HG03108 (cell line): ENCODE measurements around the gene FADS6.

ENCODE experiments used
- ATAC-seq: cut with Tn5 transposase; IDR thresholded peaks from one replicate; pipeline ENCODE4 v1.9.1; 2021; ENCODE audit warnings: moderate library complexity; ENCODE audit not compliant: unreplicated experiment

FADS6 gene

DNA sequence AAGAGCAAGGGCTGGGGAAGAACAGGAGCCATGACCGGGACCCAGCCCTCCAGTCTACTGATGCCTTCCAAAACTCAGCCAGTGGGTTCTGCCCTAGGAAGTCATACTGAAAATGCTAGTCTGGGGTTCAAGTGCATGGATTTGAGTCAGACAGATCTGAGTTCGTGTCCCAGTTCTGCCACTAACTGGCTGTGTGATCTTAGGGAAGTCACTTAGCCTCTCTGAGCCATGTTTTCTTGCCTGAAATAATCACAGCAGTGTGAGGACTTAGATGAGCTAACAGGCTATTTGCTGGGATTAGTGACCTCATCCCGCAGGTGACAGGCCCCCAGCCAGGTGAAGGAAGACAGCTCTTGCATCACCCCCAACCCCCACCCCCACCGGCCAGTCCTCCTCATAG lies 38.1 kb downstream of the FADS6 start:
- no peak for ATAC-seq

DNA sequence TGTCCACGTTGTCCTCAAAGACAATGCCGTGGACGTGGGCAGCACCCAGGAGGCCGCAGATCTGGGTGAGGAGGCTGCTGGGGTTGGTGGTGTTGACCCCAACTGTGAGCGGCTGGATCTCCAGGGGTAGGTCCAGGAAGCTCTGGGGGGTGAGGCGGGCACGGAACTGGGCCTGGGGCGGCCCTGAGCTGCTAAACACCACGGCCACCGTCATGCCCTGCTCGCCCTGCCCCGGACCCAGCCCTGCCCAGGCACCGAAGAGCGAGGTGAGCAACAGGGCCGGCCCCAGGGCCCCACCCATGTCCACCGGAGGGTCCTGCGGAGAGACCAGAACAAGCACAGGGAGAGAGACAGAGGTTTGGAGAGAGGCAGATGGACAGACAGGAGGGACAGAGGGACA lies 38.6 kb downstream of the FADS6 start:
- ATAC-seq = no peak

DNA sequence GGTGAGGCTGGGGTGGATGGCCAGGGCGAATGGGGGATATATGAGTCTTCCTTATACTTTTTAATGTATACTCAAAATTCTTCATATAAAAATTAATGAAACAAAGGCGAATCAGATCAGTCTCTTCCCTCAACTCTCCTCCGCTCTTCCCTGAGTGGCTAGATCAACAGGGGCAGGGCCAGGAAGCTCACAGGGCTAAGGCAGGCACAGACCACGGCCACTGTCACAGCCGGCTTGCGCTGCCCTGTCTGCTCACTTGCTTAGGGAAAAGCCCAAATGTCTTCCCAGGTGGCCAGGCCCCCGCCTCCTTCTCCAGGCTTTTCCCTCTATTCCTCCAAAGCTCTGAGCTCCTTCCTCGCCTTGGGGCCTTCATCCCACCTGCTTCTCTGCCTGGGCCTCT lies 39.8 kb downstream of the FADS6 start:
- ATAC-seq = no peak

DNA sequence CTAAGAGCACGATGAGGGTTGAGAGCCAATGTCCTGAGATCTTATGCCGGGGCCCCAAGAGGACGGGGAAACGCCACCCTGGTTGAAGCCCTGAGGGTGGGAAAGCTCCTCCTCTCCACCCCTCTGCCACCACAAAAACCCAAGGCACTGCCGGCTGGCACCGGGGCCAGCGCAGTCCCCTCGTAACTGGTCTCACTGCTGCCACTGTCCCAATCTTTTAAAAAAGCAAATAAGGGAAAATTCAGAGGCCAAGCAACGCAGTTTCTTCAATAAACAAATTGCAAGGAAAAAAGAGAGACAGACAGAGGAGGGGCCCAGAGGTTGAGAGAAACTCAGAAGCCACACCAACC lies 40.4 kb downstream of the FADS6 start:
- no peak for ATAC-seq

DNA sequence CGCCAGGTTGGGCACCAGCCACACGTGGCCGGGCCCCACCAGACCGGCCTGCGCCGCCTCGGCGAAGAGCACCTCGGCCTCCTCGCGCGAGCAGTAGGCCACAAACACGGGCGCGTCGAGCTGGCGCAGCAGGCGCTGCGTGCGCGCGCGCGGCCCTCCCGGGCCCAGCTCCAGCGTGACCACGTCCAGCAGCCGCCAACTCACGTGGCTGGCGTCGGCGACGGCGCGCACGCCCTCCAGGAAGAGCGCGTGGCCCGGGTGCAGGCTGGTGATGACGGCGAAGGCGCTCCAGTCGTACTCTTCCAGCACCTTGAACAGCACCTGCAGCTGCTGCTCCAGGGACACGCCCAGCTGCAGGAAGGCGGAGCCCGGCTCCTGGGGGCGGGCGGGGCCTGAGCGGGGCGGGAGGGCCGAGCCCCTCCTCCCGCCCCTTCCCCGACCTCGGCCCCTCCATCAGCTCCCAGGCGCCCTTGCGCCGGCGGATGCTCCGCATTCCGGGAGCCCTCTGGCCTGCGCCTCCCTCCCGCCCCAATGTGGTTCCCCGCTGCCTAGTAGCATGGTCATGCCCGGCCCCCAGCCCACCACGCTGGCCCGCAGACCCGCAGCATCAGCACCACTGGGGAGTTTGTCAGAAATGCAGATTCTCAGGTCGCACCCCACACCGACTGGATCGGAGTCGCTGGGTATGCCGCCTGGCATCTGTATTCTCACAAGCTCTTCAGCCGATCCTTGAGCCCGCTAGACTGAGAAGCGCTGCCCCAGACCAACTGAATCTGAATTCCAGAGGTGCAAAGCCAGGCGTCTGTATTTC lies 41.0 kb downstream of the FADS6 start:
- ATAC-seq = no peak

DNA sequence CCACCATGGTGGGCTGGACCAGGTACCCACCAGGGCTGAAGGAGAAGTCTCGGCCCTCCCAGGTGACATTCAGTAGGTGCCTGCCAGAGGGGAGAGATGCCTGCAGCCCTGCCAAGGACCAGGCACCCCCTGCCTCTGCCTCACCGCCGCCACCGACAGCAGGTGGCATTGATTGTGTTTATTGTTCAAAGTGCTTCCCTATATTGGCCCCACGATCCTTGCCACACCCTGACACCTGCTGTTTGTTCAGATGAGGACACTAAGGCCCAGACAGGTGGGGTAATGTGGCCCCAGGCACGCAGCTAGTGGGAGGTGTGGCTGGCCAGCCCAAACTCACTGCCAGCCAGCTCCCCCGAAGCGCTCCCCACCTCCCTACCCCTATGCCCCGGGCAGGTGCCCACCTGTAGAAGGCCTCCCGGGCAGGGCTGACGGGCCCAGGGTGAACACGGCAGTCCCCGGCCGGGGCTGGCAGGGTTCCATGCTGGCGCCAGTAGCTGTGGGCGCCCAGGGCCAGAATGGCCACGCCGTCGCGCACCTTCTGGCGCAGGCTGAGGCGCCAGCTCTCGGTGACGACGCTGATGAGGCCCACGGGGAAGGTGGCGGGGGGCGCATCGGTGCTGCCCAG lies 41.7 kb downstream of the FADS6 start:
- no peak for ATAC-seq

DNA sequence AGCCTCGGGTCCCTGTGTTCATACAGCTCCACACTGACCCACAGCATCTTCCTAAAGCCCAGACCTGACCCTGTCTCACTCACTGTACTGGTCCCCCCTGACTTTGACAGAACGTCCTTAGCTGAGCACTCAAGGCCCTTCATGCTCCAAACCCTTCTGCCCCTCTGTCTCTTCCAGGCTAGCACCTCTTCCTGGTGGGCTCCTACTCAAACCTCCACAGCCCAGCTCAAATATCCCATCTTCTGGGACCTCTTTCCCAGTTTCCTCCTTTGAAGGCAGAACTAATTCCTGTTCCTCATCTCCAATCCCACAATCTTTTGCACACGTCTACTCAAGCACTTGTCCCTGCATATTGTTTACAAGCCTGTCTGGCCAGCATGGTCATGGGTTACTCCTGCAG lies 42.5 kb downstream of the FADS6 start:
- ATAC-seq = no peak

DNA sequence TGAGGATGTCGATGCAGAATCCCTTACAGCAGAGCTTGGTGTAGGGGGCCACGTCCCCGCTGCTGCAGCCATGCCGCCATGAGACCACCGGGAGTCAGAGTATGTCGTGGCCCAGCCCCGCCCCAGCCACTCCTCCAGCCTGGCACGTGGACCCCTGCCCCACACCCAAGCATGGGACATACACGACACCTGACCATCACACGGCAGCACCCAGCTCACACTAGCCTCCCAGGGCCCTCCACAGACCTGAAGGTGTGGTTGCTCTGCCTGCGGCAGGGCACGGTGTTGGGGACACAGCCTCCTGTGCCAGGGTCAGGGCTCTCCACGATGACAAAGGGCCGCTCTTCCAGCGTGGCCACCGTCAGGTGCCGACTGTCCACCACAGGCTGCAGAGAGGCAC lies 43.1 kb downstream of the FADS6 start:
- ATAC-seq = no peak

DNA sequence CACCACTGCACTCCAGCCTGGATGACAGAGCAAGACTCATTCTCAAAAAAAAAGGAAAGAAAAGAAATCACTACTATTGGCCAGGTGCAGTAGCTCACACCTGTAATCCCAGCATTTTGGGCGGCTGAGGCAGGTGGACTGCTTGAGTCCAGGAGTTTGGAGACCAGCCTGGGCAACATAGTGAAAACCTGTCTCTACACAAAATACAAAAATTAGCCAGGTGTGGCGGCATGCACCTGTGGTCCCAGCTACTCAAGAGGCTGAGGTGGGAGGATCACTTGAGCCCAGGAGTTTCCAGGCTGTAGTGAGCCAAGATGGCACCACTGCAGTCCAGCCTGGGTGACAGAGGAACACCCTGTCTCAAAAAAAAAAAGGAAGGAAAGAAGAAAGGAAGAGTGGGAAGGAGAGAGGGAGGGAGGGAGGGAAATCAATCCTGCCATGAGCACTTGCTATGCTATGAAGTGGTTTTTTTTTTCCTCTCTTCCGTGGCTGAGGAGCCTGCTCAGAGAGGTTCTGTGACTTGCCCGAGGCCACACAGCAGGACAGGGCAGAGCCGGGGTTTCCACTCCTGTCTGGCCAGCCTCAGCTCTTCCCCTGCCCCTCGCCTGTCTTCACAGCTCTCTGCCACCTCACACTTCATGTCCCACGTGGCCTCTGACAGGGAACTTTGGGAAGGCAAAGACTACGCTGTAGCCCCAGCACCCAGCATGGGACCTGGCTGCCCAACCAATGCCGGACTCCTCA lies 44.6 kb downstream of the FADS6 start:
- ATAC-seq = no peak

DNA sequence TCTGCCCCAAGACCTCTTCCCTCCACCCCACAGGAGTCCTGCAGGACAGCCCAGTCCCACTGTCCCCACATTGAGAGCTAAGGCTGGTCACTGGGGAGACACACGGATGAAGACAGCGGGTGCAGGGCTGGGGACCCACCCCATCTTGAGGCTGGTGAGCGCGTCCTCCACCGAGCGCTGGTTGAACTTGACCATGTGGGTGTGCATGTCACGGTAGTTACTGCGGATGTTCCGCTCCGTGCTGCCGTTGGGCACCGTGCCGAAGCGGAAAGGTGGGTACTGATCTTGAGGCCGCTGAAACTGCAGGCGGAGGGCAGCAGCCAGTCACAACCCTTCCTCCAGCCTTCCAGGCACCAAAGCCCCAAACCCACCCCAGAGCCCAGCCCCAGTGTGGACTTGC lies 46.8 kb downstream of the FADS6 start:
- ATAC-seq = no peak

DNA sequence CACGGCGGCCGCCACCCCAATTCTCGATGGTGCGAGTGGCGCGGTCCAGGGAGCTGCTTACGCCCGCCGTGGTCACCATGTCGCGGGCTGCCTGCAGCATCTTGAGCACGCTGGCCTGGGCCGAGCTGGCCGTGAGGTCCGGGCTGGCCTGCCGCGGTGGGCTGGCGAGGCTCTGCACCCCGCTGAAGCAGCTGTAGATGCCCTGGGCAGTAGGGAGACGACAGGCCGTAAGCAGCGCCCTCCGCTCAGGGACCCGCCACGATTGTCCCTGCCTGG lies 50.1 kb downstream of the FADS6 start:
- ATAC-seq = no peak

DNA sequence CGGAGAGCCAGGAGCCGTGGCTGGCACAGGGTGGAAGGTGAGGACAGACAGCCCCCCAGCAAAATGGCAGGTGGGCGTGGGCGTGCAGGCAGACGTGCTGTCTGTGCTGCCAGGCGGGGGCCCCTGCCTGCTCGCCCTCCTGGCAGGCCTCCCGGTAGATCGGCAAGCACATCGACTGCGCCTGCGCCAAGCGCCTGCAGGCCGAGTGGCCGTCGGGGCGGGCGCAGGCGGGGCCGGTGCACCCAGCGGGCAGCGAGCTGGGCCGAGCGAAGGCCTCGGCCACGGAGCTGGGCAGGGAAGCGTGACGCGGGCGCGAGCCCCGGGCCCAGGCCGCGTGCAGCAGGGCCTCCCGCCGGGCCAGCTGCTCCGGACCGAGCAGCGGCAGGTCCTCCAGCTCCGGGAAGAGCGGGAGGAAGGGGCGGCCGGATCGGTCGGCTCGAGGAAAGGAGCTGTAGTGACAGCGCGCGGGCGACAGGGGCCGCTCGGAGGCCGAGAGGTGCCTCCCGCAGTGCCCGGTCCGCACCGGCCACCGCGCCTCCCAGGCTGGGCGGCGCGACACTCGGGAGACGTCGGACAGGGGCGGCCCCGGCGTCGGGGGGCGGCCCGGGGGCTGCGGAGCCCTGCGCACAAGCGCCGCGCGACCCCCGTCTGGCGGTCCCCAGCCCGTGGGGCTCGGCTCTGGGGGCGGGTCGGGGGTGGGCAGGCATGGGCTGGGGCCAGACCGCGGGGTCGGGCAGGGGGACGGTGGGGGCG lies 50.7 kb downstream of the FADS6 start:
- ATAC-seq = no peak

DNA sequence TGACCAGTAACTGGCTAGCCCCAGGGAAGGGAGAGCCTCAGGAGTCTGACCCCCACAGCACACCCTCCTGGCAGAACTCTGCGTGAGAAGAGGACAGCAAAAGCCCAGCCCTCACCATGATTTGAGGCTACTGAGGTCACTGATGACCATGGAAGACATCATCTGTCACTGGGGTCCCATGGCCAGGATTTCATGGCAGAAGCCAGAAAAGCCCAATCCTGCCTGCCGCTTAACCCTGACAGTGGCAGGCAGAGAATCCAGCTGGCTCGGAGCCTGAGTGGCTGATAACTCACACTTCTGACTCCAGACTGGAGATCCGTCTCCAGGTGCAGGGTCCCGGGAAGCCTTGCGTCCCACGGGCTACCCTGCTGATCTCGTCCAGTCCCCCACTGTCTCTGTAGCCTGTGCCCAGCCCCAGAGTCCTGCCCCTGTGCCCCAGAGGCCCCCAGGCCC lies 51.3 kb downstream of the FADS6 start:
- no peak for ATAC-seq

DNA sequence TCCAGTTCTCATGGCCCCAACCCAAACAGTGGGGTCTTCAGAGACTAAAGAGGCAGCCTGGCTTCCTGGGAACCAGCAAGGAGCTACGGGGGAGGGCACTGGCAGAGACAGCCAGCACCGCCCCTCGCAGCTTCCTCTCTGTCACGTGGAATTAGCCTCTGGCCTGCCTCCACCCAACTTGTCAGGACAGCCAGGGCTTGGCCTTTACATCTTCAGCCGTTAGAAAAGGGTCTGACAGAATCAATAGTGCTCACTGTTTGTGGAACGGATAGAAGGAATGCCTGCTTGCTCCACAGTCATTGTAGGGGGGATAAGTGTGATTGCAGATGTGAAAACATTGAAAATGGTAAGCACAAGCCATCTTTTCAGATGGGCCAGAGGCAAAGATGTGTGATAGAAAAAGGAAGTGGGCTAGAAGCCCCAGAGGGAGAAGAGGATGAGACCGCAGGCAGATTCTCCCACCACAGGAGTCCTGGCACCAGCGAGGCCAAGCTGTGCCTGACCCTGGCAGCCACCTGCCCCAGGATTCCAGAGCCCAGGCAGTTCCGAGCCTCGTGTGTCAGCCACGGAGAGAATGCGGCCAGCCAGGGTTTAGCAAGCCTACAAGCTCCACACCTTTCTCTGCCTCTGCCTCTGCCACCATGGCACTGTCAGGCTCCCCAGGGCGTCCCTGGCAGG lies 52.3 kb downstream of the FADS6 start:
- ATAC-seq = no peak

DNA sequence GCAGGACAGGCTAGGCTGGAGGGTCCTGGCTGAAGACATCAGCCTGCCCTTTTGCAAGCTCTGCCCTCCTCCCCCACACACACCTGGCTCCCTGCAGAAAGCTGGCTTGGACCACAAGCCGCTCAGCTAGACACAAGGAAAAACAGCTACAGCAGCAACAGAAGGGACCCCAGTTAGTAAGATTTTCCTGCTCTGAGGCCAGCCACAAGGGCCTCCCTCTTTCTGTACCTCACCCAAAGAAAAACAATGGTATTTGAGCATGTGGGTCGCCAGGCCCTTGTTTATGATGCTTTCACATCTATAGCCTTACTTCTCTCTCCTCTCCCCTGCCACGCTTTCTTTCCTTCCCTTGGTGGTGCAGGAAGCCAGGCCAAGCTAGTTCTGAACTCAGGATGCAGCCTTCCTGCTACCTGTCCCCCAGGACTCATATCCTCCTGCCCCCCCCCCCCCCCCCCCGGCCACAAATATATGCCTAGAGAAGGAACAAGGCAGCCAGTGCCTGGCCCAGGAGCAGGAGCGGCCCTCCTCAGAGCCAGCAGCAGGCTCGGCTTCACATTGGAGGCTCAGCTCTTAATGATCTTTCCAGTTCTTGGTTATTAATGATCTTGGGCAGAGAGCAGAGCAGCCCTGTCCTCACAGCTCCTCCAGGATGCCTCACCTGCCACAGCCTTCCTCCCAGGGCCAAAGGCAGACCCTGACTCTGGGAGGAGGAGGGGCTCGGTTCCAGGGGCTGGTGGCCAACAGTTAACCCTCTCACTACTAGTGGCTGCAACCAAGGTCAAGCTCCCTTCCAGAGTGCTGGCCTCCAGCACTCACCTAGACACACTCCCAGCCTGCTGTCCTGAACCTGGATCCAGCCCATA lies 53.2 kb downstream of the FADS6 start:
- ATAC-seq = no peak

DNA sequence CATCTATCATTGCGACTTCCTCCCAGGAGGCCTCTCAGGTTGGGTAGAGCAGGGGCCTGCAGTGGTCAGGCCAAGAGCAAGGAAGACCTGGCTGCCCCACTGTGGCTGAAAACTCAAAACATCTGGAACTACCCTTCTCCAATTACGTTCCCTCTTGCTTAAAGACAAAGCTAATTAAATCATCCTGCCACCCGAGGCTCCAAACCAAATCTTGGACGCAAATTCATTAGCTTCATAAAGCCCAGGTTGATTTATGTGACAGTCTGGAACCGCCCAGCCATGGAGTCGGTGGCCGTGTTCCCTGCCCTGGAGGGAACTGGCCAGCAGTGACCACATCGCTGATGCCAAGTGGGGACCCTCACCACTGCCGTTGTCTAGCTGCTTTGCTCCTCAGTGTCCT lies 55.2 kb downstream of the FADS6 start:
- ATAC-seq = no peak

DNA sequence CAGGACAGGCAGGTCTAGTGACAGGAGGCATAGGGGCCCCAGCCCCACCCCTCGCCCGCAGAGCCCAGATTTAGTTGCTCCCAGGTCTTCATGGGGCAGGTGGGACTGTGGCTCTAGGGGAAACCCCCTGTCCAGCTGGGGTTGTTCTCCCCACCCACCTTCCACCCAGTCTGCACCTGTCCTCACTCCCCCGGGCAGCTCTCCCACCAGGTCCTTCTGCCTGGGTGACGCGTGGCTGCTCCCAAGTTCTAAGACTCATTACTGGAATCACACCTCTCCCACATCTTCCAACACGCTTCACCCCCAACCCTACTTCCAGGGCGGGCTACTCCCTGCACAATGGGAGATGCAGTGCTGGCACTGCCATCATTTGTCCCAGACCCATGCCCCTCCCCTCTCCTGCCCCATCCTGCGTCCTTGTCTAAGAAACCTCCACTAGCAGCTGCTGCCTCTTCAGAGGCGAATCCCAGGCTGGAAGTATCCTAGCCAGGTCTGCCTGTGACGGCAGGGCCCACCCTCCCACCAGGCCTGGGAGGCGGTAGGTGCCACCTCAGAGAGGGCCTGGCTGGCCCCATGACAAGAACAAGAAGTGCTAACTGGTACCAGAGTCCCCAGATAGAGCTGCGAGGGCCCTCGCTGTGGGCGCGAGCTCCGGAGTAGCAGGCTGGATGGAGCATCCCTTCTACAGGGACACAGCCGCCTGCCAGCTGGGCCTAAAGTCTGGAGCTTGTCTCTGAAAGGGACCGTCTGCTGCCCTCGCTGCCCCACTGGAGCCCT lies 56.6 kb downstream of the FADS6 start:
- no peak for ATAC-seq

DNA sequence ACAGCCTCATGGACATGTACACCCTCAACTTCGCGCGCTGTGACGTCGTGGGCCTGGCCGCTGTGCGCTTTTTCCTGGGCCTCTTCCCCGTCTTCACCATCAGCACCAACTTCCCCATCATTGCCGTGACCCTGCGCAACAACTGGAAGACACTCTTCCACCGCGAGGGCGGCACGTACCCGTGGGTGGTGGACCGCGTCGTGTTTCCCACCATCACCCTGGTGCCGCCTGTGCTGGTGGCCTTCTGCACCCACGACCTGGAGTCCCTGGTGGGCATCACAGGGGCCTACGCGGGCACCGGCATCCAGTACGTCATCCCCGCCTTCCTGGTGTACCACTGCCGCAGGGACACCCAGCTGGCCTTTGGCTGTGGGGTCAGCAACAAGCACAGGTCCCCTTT lies 57.2 kb downstream of the FADS6 start:
- ATAC-seq = no peak
